Mesenchymal stem cell (in vitro differentiated cells and primary cell): ENCODE measurements around the gene PPP1R26.
A peak's percentile ranks its signal among the peaks of the same experiment; 100 is the strongest.

Source experiments
- DNase-seq: peaks from one replicate; pipeline ENCODE4 v3.0.0-alpha.2; 2013
- H2AFZ ChIP-seq: one replicate; pipeline ENCODE4 v1.6.1; 2013; ENCODE audit warnings: low read depth, mild to moderate bottlenecking, control low read depth, inconsistent platforms, low read length, moderate library complexity
- H2AK5ac ChIP-seq: 2 replicates; pipeline ENCODE4 v1.6.1; 2013; ENCODE audit warnings: low read length, moderate library complexity, mild to moderate bottlenecking, inconsistent platforms; ENCODE audit not compliant: severe bottlenecking
- H2BK120ac ChIP-seq: one replicate; pipeline ENCODE4 v1.6.1; 2013; ENCODE audit warnings: low read depth, mild to moderate bottlenecking, inconsistent platforms, low read length, moderate library complexity
- H2BK12ac ChIP-seq, 2 experiments: one replicate each; pipeline ENCODE4 v1.6.1; 2013; ENCODE audit warnings: inconsistent platforms in 2 of 2, low read length in 2 of 2, mild to moderate bottlenecking in 2 of 2, moderate library complexity in 2 of 2, control low read depth in 1 of 2
- H2BK15ac ChIP-seq: one replicate; pipeline ENCODE4 v1.6.1; 2013; ENCODE audit warnings: mild to moderate bottlenecking, low read depth, inconsistent platforms; ENCODE audit not compliant: poor library complexity, severe bottlenecking
- H2BK5ac ChIP-seq: 2 replicates; pipeline ENCODE4 v1.6.1; 2013; ENCODE audit warnings: low read depth, mild to moderate bottlenecking, low read length, control low read depth, inconsistent platforms; ENCODE audit not compliant: poor library complexity, severe bottlenecking
- H3K14ac ChIP-seq, 2 experiments: one replicate each; pipeline ENCODE4 v1.6.1; 2013; ENCODE audit warnings: inconsistent platforms in 2 of 2, low read length in 2 of 2, control low read depth in 1 of 2, mild to moderate bottlenecking in 1 of 2, moderate library complexity in 1 of 2
- H3K18ac ChIP-seq, 2 experiments: one replicate each; pipeline ENCODE4 v1.6.1; 2013; ENCODE audit warnings: inconsistent platforms in 2 of 2, low read length in 2 of 2, control low read depth in 1 of 2, low read depth in 1 of 2, mild to moderate bottlenecking in 1 of 2
- H3K23ac ChIP-seq, 2 experiments: one replicate each; pipeline ENCODE4 v1.6.1; 2013; ENCODE audit warnings: inconsistent platforms in 2 of 2, low read length in 2 of 2, mild to moderate bottlenecking in 2 of 2, moderate library complexity in 2 of 2, control low read depth in 1 of 2
- H3K27ac ChIP-seq: 2 replicates; pipeline ENCODE4 v1.5.1; 2013; ENCODE audit warnings: mild to moderate bottlenecking, moderate library complexity, low read length, control low read depth, inconsistent platforms; ENCODE audit not compliant: poor library complexity, severe bottlenecking
- H3K27me3 ChIP-seq, 2 experiments: 2 replicates each; pipeline versions ENCODE4 v1.6.1 to v1.7.0; 2013; ENCODE audit warnings: low read length in 2 of 2, mild to moderate bottlenecking in 2 of 2, moderate library complexity in 2 of 2, control low read depth in 1 of 2, inconsistent platforms in 1 of 2; ENCODE audit not compliant: control insufficient read depth in 1 of 2, insufficient read depth in 1 of 2
- H3K36me3 ChIP-seq, 2 experiments: 2 replicates each; pipeline versions ENCODE4 v1.6.1 to v1.7.0; 2013; ENCODE audit warnings: low read length in 2 of 2, control low read depth in 1 of 2, inconsistent platforms in 1 of 2, low read depth in 1 of 2, mild to moderate bottlenecking in 1 of 2; ENCODE audit not compliant: insufficient read depth in 2 of 2, control insufficient read depth in 1 of 2
- H3K4ac ChIP-seq, 2 experiments: one replicate each; pipeline ENCODE4 v1.6.1; 2013; ENCODE audit warnings: inconsistent platforms in 2 of 2, low read length in 2 of 2, mild to moderate bottlenecking in 2 of 2, moderate library complexity in 2 of 2, control low read depth in 1 of 2, low read depth in 1 of 2
- H3K4me1 ChIP-seq: 2 replicates; pipeline ENCODE4 v1.6.1; 2013; ENCODE audit warnings: low read depth, low read length, control low read depth; ENCODE audit not compliant: control insufficient read depth, insufficient read depth
- H3K4me2 ChIP-seq: 2 replicates; pipeline ENCODE4 v1.6.1; 2013; ENCODE audit warnings: low read length, mild to moderate bottlenecking, inconsistent platforms; ENCODE audit not compliant: poor library complexity, severe bottlenecking
- H3K4me3 ChIP-seq, 2 experiments: 2 replicates each; pipeline versions ENCODE4 v1.5.1 to v1.7.0; 2013; ENCODE audit warnings: low read length in 2 of 2, mild to moderate bottlenecking in 2 of 2, control low read depth in 1 of 2, low read depth in 1 of 2; ENCODE audit not compliant: insufficient read depth in 1 of 2
- H3K79me1 ChIP-seq: replicated peaks from 2 replicates; pipeline ENCODE4 v1.6.1; 2013; ENCODE audit warnings: mild to moderate bottlenecking, control low read depth, low read length, inconsistent platforms; ENCODE audit not compliant: poor library complexity, severe bottlenecking
- H3K9ac ChIP-seq: 2 replicates; pipeline ENCODE4 v1.7.0; 2013; ENCODE audit warnings: mild to moderate bottlenecking, low read length, moderate library complexity
- H3K9me3 ChIP-seq: 2 replicates; pipeline ENCODE4 v1.7.0; 2013; ENCODE audit warnings: mild to moderate bottlenecking, low read length; ENCODE audit not compliant: control insufficient read depth
- H4K8ac ChIP-seq: one replicate; pipeline ENCODE4 v1.6.1; 2013; ENCODE audit warnings: inconsistent platforms, mild to moderate bottlenecking, low read length, moderate library complexity
- H4K91ac ChIP-seq: one replicate; pipeline ENCODE4 v1.6.1; 2013; ENCODE audit warnings: mild to moderate bottlenecking, low read length, inconsistent platforms
- WGBS: methylation state at CpG from one replicate; pipeline ENCODE4 v1.1.7; 2013; ENCODE audit warnings: mixed read lengths; 5-methylcytosine and 5-hydroxymethylcytosine counted together

The PPP1R26 gene

DNA sequence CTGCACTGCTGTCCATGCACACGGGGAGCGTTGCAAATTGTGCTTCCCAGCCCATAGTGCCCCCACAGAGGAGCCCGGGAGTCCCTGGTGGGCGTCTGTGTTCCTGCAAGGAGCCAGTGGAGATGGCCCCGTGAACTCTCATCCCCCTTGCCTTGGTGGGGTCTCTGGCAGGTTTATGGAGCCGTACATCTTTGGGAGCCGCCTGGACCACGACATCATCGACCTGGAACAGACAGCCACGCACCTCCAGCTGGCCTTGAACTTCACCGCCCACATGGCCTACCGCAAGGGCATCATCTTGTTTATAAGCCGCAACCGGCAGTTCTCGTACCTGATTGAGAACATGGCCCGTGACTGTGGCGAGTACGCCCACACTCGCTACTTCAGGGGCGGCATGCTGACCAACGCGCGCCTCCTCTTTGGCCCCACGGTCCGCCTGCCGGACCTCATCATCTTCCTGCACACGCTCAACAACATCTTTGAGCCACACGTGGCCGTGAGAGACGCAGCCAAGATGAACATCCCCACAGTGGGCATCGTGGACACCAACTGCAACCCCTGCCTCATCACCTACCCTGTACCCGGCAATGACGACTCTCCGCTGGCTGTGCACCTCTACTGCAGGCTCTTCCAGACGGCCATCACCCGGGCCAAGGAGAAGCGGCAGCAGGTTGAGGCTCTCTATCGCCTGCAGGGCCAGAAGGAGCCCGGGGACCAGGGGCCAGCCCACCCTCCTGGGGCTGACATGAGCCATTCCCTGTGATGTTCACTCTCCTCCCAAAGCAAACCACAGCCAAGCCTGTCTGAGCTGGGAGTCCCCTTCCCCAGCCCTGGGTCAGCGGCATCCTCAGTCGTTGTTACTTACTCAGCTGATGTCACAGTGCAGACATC lies 24.0 kb downstream of the PPP1R26 start:
- Histone ChIP-seq H4K8ac (no peak overlapping the region), H2BK15ac (no peak overlapping the region), H2BK5ac (no peak overlapping the region), H3K9ac (no peak overlapping the region), H3K79me1 (peaks cover 37% of the 10 kb centered on the region), H3K4me1 (peaks cover 41% of the 10 kb centered on the region), H3K18ac (no peak overlapping the region), H4K91ac (peak overlapping the region; percentile 70), H2BK12ac (no peak overlapping the region), H3K9me3 (no peaks in the 10 kb centered on the region), H3K23ac (no peak overlapping the region), H2AFZ (no peak overlapping the region), H3K36me3 (peaks cover 31 to 49% of the 10 kb centered on the region in 2 experiments), H2AK5ac (no peak overlapping the region), H3K27me3 (no peaks in the 10 kb centered on the region), H3K4me2 (no peak overlapping the region), H3K27ac (no peak overlapping the region), H3K4ac (no peak overlapping the region), H3K14ac (no peak overlapping the region), H3K4me3 (no peak overlapping the region), H2BK120ac (no peak overlapping the region)
- 96% methylated on average over 41 of the region's 41 CpGs for WGBS
- no peak for DNase-seq

DNA sequence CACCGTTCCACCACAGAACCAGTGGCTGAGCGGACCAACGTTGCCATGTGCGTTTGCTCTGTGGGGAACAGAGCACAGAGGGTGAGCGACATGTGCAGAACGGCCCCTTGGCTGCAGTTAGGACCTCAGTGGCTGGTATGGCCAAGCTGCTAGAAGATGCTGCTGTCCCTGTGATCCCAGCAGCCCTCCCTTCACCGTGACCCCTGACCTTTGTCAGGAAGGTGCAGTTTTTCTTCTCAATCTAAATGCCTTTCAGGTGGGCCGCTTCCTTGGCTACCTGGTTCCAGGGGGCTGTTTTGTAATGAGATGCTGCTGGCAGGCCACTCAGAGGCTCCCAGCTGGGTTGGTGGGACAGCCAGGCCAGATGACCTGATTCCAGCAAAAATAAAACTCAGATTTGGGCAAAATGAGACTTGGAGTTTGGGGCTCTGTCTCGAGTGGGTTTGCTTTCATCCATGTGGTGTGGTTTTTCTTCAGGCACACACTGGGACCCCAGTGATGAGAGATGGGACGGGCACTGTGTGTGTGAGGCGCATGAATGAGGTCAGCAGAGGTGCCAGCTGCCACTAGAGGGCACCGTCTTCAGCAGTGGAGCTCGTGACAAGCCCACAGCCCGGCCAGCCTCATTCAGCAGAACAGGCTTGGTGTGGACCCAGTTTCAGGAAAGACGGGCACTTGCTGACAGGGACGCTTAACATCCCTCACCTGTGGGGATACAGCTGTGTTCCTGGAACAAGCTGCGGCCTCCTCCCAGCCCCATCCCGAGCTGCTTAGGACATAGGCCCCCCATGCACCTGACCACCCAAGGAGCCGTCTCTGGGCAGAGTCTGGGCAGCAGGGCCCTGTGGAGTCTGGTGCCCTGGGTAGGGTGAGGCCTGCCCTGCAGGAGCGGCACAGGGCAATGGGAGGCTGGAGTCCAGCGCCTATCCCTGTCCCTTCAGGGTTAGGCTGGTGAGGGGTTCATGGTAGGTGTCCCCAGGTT lies 25.0 kb downstream of the PPP1R26 start:
- H3K27ac ChIP-seq, result no peak overlapping the region
- no peak overlapping the region for H2BK12ac ChIP-seq
- H3K23ac ChIP-seq, result no peak overlapping the region
- H3K4me2 ChIP-seq, result no peak overlapping the region
- no peak overlapping the region for H3K14ac ChIP-seq
- peaks cover 7% of the 10 kb centered on the region for H3K9me3 ChIP-seq
- no peak overlapping the region for H2AFZ ChIP-seq
- peaks cover 37% of the 10 kb centered on the region for H3K79me1 ChIP-seq
- peak overlapping the region; percentile 62 for H4K8ac ChIP-seq
- H3K4ac ChIP-seq, result no peak overlapping the region
- no peak overlapping the region for H2BK5ac ChIP-seq
- peaks cover 31 to 49% of the 10 kb centered on the region in 2 experiments for H3K36me3 ChIP-seq
- no peak overlapping the region for H2BK15ac ChIP-seq
- peaks cover 32% of the 10 kb centered on the region for H3K4me1 ChIP-seq
- peak overlapping the region; percentile 70 for H4K91ac ChIP-seq
- no peak overlapping the region for H3K4me3 ChIP-seq
- no peak overlapping the region for H2AK5ac ChIP-seq
- H3K27me3 ChIP-seq, result no peaks in the 10 kb centered on the region
- WGBS, result 76% methylated on average over 21 of the region's 21 CpGs
- peak; percentile 67 for DNase-seq
- no peak overlapping the region for H2BK120ac ChIP-seq
- no peak overlapping the region for H3K9ac ChIP-seq
- H3K18ac ChIP-seq, result no peak overlapping the region

DNA sequence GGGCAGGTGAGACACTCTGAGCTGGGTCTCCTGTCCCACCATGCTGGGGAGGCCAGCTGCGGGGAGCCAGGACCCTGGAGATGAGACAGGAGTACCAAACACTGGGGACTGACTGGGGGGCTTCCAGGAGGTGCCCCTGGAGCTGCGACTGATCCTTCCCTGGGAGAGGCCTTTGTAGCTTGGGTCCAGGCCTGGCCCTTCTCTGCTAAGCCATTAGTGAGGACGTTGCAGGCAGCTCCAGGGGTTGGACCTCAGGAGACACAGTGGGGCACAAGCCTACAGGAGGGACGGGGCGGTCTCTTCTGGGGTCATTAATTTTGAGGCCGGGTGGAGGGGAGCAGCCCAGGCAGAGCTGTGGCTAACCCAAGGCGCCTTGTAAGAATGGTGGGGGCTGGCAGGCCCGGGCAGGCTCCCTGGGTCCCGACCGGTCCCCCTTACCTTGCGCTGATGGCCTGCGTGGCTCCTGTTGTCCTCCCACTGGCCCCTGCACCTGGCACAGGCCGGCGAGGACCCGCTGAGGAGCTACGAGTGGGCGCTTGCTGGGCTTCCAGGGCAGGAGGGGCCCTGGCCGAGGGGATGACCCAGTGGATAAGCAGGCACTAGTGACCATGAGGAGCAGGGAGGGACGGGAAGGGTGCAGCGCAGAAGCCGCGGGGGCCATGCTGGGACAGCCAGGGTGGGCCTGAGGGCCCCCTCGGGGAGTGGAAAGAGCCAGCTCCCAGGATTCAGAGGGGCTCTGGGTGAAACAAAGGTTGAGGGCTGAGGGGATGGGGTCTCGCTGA lies 26.0 kb downstream of the PPP1R26 start:
- no peak overlapping the region for H2BK12ac ChIP-seq
- peaks cover 7% of the 10 kb centered on the region for H3K9me3 ChIP-seq
- no peak overlapping the region for H4K8ac ChIP-seq
- H2AFZ ChIP-seq, result no peak overlapping the region
- no peak overlapping the region for H3K4ac ChIP-seq
- H3K79me1 ChIP-seq, result peaks cover 37% of the 10 kb centered on the region
- H2BK5ac ChIP-seq, result no peak overlapping the region
- no peak overlapping the region for H3K18ac ChIP-seq
- WGBS, result 95% methylated on average over 24 of the region's 24 CpGs
- no peak overlapping the region for H3K4me2 ChIP-seq
- no peak overlapping the region for H3K27ac ChIP-seq
- H4K91ac ChIP-seq, result no peak overlapping the region
- no peak overlapping the region for H2AK5ac ChIP-seq
- no peak overlapping the region for H2BK120ac ChIP-seq
- H3K4me3 ChIP-seq, result no peak overlapping the region
- H3K36me3 ChIP-seq, result peaks cover 31 to 49% of the 10 kb centered on the region in 2 experiments
- DNase-seq, result no peak
- no peak overlapping the region for H2BK15ac ChIP-seq
- H3K27me3 ChIP-seq, result no peaks in the 10 kb centered on the region
- H3K14ac ChIP-seq, result no peak overlapping the region
- H3K4me1 ChIP-seq, result peaks cover 30% of the 10 kb centered on the region
- H3K23ac ChIP-seq, result no peak overlapping the region
- H3K9ac ChIP-seq, result no peak overlapping the region
